ENCODE data around the gene PLA2G2F.

DNA sequence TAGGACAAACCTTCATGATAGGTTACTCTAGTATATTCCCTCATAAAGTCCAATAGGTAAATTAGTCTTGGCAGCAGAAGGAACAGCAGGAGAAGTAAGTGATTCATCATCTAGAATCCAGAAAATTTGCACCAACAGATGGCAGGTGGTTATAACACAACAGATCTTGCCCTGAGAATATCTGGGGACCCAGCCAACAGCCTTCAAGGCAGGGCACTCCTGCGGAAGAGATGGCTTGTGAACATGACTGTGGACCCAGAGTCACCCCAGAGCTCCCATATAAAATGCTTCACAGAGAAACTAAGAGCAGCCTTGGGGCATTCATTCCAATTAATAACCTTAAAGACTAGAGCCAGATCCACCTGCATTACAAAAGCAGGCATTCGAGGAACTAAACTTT is 55.1 kb downstream of the PLA2G2F start:
- TF ChIP-seq CTCF (IDR thresholded peaks at IDR 0.05; ENCODE audit: insufficient read depth, low read length, poor library complexity, severe bottlenecking) (no peak), EZH2phosphoT487 (conservative IDR thresholded peaks at IDR 0.05; ENCODE audit: low read length) (no peak)
